H9 (cell line): Measurements from ENCODE around the gene FCAMR. TPM values are rescaled to one million over a fixed set of nuclear protein-coding genes. Genes with fewer than 3 reads are reported as not detected.

ENCODE experiments used
- DNase-seq: peaks from one replicate; pipeline ENCODE4 v3.0.0-alpha.2; 2017
- H2AFZ ChIP-seq: one replicate; pipeline ENCODE4 v1.6.1; 2013; ENCODE audit warnings: mild to moderate bottlenecking, low read length, control low read depth, moderate library complexity
- H2AK5ac ChIP-seq: 2 replicates; pipeline ENCODE4 v1.6.1; 2013; ENCODE audit warnings: low read length, control low read depth, mixed read lengths; ENCODE audit not compliant: insufficient read length
- H2BK120ac ChIP-seq: one replicate; pipeline ENCODE4 v1.6.1; 2013; ENCODE audit warnings: low read depth, mild to moderate bottlenecking, low read length, control low read depth, inconsistent platforms; ENCODE audit not compliant: poor library complexity, severe bottlenecking
- H2BK12ac ChIP-seq: 2 replicates; pipeline ENCODE4 v1.6.1; 2013; ENCODE audit warnings: low read length, control low read depth, mixed read lengths, low read depth; ENCODE audit not compliant: insufficient read length
- H2BK15ac ChIP-seq: 2 replicates; pipeline ENCODE4 v1.6.1; 2013; ENCODE audit warnings: low read depth, low read length, control low read depth
- H2BK20ac ChIP-seq: one replicate; pipeline ENCODE4 v1.6.1; 2013; ENCODE audit warnings: low read depth, mild to moderate bottlenecking, low read length, control low read depth, inconsistent platforms; ENCODE audit not compliant: poor library complexity, severe bottlenecking
- H2BK5ac ChIP-seq: 2 replicates; pipeline ENCODE4 v1.6.1; 2013; ENCODE audit warnings: low read length, control low read depth, mixed read lengths; ENCODE audit not compliant: insufficient read length
- H3K14ac ChIP-seq: 2 replicates; pipeline ENCODE4 v1.6.1; 2013; ENCODE audit warnings: low read length, control low read depth; ENCODE audit not compliant: insufficient read depth
- H3K18ac ChIP-seq: 2 replicates; pipeline ENCODE4 v1.6.1; 2013; ENCODE audit warnings: low read depth, mild to moderate bottlenecking, mixed read lengths, low read length, control low read depth; ENCODE audit not compliant: insufficient read length
- H3K23ac ChIP-seq: 2 replicates; pipeline ENCODE4 v1.6.1; 2013; ENCODE audit warnings: low read length, control low read depth, mixed read lengths, low read depth; ENCODE audit not compliant: insufficient read length
- H3K23me2 ChIP-seq: 2 replicates; pipeline ENCODE4 v1.6.1; 2013; ENCODE audit warnings: low read depth, mild to moderate bottlenecking, mixed read lengths, low read length, control low read depth; ENCODE audit not compliant: insufficient read length, poor library complexity, severe bottlenecking
- H3K27ac ChIP-seq: 2 replicates; pipeline ENCODE4 v1.5.1; 2013; ENCODE audit warnings: low read length, control low read depth, mixed read lengths, low read depth; ENCODE audit not compliant: insufficient read length
- H3K27me3 ChIP-seq: 2 replicates; pipeline ENCODE4 v1.6.1; 2013; ENCODE audit warnings: low read length, control low read depth, inconsistent platforms; ENCODE audit not compliant: insufficient read depth
- H3K4ac ChIP-seq: 2 replicates; pipeline ENCODE4 v1.6.1; 2013; ENCODE audit warnings: low read depth, mild to moderate bottlenecking, control low read depth, inconsistent platforms, low read length, moderate library complexity
- H3K4me1 ChIP-seq: 2 replicates; pipeline ENCODE4 v1.6.1; 2013; ENCODE audit warnings: low read length, control low read depth, inconsistent platforms; ENCODE audit not compliant: insufficient read depth
- H3K4me2 ChIP-seq: 2 replicates; pipeline ENCODE4 v1.6.1; 2013; ENCODE audit warnings: low read length, control low read depth, mixed read lengths; ENCODE audit not compliant: insufficient read length, insufficient read depth
- H3K56ac ChIP-seq: 2 replicates; pipeline ENCODE4 v1.6.1; 2013; ENCODE audit warnings: low read depth, mild to moderate bottlenecking, mixed read lengths, low read length, control low read depth; ENCODE audit not compliant: insufficient read length
- H3K79me1 ChIP-seq: 2 replicates; pipeline ENCODE4 v1.6.1; 2013; ENCODE audit warnings: low read depth, mild to moderate bottlenecking, moderate library complexity, low read length, control low read depth, inconsistent platforms; ENCODE audit not compliant: insufficient read depth, poor library complexity, severe bottlenecking
- H3K79me2 ChIP-seq: 2 replicates; pipeline ENCODE4 v1.6.1; 2013; ENCODE audit warnings: low read length, control low read depth, inconsistent platforms; ENCODE audit not compliant: insufficient read depth
- H3K9ac ChIP-seq: 2 replicates; pipeline ENCODE4 v1.6.1; 2013; ENCODE audit warnings: low read length, control low read depth, mixed read lengths; ENCODE audit not compliant: insufficient read length; ENCODE audit errors: extremely low read depth
- H3K9me3 ChIP-seq: one replicate; pipeline ENCODE4 v1.6.1; 2013; ENCODE audit warnings: low read depth, low read length, inconsistent platforms; ENCODE audit not compliant: control insufficient read depth
- H3T11ph ChIP-seq: one replicate; pipeline ENCODE4 v1.6.1; 2013; ENCODE audit warnings: mild to moderate bottlenecking, low read length, control low read depth, inconsistent platforms
- H4K20me1 ChIP-seq: one replicate; pipeline ENCODE4 v1.6.1; 2013; ENCODE audit not compliant: control insufficient read depth, insufficient read length, insufficient read depth
- H4K5ac ChIP-seq: 2 replicates; pipeline ENCODE4 v1.6.1; 2013; ENCODE audit warnings: low read depth, mild to moderate bottlenecking, mixed read lengths, low read length, control low read depth; ENCODE audit not compliant: insufficient read length
- H4K8ac ChIP-seq: replicated peaks from 2 replicates; pipeline ENCODE4 v1.6.1; 2013; ENCODE audit warnings: low read length, control low read depth, mixed read lengths, low read depth; ENCODE audit not compliant: insufficient read length
- H4K91ac ChIP-seq: 2 replicates; pipeline ENCODE4 v1.6.1; 2013; ENCODE audit warnings: low read depth, mild to moderate bottlenecking, moderate library complexity, mixed read lengths, low read length, control low read depth; ENCODE audit not compliant: insufficient read length
- H3K27ac Mint-ChIP-seq, 3 experiments: 2 replicates in 2 of 3; 3 replicates in 1 of 3; pipeline ENCODE4 v1.8.0; 2020 to 2021; ENCODE audit warnings: mixed read lengths in 3 of 3, mild to moderate bottlenecking in 1 of 3, moderate library complexity in 1 of 3
- H3K27me3 Mint-ChIP-seq: 2 replicates; pipeline ENCODE4 v1.8.0; 2021; ENCODE audit warnings: low read depth, mild to moderate bottlenecking, moderate library complexity, mixed read lengths
- H3K36me3 Mint-ChIP-seq, 3 experiments: 2 replicates in 2 of 3; 3 replicates in 1 of 3; pipeline ENCODE4 v1.8.0; 2020 to 2021; ENCODE audit warnings: low read depth in 3 of 3, mixed read lengths in 3 of 3; ENCODE audit not compliant: insufficient read depth in 1 of 3
- H3K4me1 Mint-ChIP-seq, 2 experiments: 2 replicates each; pipeline ENCODE4 v1.8.0; 2020; ENCODE audit warnings: mixed read lengths in 2 of 2
- H3K4me3 Mint-ChIP-seq, 2 experiments: 2 replicates in 1 of 2; 3 replicates in 1 of 2; pipeline ENCODE4 v1.8.0; 2020 to 2021; ENCODE audit warnings: mild to moderate bottlenecking in 2 of 2, mixed read lengths in 2 of 2, moderate library complexity in 1 of 2
- H3K9me3 Mint-ChIP-seq, 2 experiments: 2 replicates in 1 of 2; 3 replicates in 1 of 2; pipeline ENCODE4 v1.8.0; 2020; ENCODE audit warnings: mild to moderate bottlenecking in 2 of 2, mixed read lengths in 2 of 2, moderate library complexity in 1 of 2
- CTCF ChIP-seq: fragments of 200-600 bp; sonication (generic); conservative IDR thresholded peaks from 3 replicates; pipeline ENCODE4 v1.8.0; 2021; ENCODE audit warnings: antibody characterized with exemption, mild to moderate bottlenecking
- WGBS: extraction: QIAGEN DNeasy Blood & Tissue Kit; methylation state at CpG from one replicate; pipeline ENCODE4 v1.1.7; 2013; ENCODE audit warnings: missing lambda C conversion rate, low lambda C conversion rate, mixed read lengths; ENCODE audit not compliant: insufficient read length; ENCODE audit errors: extremely low coverage; 5-methylcytosine and 5-hydroxymethylcytosine counted together
- total RNA-seq: library from RNA; stranded (reverse); gene quantifications from 2 replicates; pipeline ENCODE4 v1.2.1, GENCODE V29; 2021

FCAMR gene
- total RNA-seq, 1 experiment from 2014 or later, result not detected

- H3K79me1 ChIP-seq, result no peaks in the 10 kb centered on the region
- no peaks in the 10 kb centered on the region for H3K4me1 ChIP-seq
- no CpG with 5 or more reads among the region's 3 CpGs for WGBS
- no peak overlapping the region for H2BK12ac ChIP-seq
- no peaks in the 10 kb centered on the region for H3K36me3 Mint-ChIP-seq
- no peak overlapping the region for H3K23ac ChIP-seq
- no peak overlapping the region for H3K56ac ChIP-seq
- no peaks in the 10 kb centered on the region for H3K23me2 ChIP-seq
- H3K4me2 ChIP-seq, result no peak overlapping the region
- H4K8ac ChIP-seq, result no peak overlapping the region
- H3K9me3 ChIP-seq, result no peaks in the 10 kb centered on the region
- no peak overlapping the region for H3T11ph ChIP-seq
- no peak overlapping the region for H4K5ac ChIP-seq
- no peak for TF ChIP-seq CTCF
- H2BK15ac ChIP-seq, result no peak overlapping the region
- H3K14ac ChIP-seq, result no peak overlapping the region
- H3K27ac ChIP-seq, result no peak overlapping the region
- no peaks in the 10 kb centered on the region for H4K20me1 ChIP-seq
- H3K4me1 Mint-ChIP-seq, result no peaks in the 10 kb centered on the region
- H3K4me3 Mint-ChIP-seq, result no peak overlapping the region
- H2AK5ac ChIP-seq, result no peak overlapping the region
- no peak overlapping the region for H3K4ac ChIP-seq
- no peak overlapping the region for H3K18ac ChIP-seq
- H3K9me3 Mint-ChIP-seq, result no peaks in the 10 kb centered on the region
- no peaks in the 10 kb centered on the region for H3K27me3 ChIP-seq
- no peak overlapping the region for H2BK5ac ChIP-seq
- no peak overlapping the region for H4K91ac ChIP-seq
- H2BK20ac ChIP-seq, result no peak overlapping the region
- no peaks in the 10 kb centered on the region for H3K79me2 ChIP-seq
- H2BK120ac ChIP-seq, result no peak overlapping the region
- DNase-seq, result no peak
- no peak overlapping the region for H2AFZ ChIP-seq
- peaks cover 38% of the 10 kb centered on the region for H3K27me3 Mint-ChIP-seq
- no peak overlapping the region for H3K9ac ChIP-seq
- H3K27ac Mint-ChIP-seq, result no peak overlapping the region
These were observed 44.5 kb upstream of the FCAMR start for GRCh38 chr1:207014728-207015127.
